HFF-Myc (cell line): Measurements from ENCODE around the gene AP5Z1.
A peak's percentile ranks its signal among the peaks of the same experiment; 100 is the strongest.

ENCODE experiments used
- DNase-seq: peaks from one replicate; pipeline ENCODE4 v3.0.0-alpha.2; 2011; ENCODE audit warnings: low read depth; ENCODE audit errors: extremely low read depth
- H3K4me3 ChIP-seq: replicated peaks from 2 replicates; pipeline ENCODE4 v1.5.1; 2011; ENCODE audit warnings: low read depth, mild to moderate bottlenecking, control low read depth, low read length
- TF ChIP-seq, protein P1 (sequence below): IDR thresholded peaks from 2 replicates; pipeline ENCODE4 v1.5.1; 2012; ENCODE audit warnings: mild to moderate bottlenecking, low read depth, low read length, control low read depth; ENCODE audit errors: missing control alignments

The AP5Z1 gene

DNA sequence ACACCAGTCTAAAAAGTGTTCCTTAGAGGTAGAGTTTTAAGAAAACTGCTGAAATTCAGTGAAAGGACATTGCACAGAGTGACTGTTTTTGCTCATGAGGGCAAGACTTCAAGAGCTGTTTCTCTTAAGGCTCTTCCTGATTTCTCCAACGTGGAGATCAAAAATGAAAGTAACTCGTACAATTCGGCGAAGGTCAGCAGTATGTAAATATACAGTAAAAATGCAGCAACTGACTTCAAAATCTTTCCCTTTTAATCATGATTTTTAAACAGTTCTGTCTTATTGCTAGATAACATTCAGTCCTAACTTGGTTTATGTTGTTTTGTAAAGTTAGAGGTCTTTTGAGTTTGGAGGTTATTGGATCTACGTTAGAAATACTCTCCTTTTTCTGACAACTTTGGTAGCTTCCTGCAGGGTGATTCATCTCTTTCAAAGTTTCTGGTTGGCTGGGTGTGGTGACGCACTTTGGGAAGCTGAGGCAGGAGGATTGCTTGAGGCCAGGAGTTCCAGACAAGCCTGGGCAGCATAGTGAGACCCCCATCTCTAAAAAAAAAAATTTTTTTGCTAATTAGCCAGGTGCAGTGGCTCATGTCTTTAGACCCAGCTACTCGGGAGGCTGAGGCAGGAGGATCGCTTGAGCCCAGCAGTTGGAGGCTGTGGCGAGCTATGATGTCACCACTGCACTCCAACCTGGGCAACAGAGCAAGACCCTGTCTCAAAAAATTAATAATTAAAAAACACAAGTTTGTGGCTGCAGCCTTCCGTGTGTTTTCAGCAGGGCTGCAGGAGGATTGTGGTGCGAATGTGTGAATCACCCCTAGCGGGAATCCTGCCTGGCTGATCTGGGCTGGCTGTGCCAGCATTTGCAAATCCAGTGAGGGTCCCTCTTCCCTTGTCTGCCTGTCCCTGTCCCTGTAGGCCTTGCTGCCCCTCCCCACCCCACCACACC lies 29.2 kb upstream of the AP5Z1 start:
- DNase-seq: peak; percentile 33
- peak overlapping the region; percentile 20 for H3K4me3 ChIP-seq
- TF ChIP-seq, protein P1, sequence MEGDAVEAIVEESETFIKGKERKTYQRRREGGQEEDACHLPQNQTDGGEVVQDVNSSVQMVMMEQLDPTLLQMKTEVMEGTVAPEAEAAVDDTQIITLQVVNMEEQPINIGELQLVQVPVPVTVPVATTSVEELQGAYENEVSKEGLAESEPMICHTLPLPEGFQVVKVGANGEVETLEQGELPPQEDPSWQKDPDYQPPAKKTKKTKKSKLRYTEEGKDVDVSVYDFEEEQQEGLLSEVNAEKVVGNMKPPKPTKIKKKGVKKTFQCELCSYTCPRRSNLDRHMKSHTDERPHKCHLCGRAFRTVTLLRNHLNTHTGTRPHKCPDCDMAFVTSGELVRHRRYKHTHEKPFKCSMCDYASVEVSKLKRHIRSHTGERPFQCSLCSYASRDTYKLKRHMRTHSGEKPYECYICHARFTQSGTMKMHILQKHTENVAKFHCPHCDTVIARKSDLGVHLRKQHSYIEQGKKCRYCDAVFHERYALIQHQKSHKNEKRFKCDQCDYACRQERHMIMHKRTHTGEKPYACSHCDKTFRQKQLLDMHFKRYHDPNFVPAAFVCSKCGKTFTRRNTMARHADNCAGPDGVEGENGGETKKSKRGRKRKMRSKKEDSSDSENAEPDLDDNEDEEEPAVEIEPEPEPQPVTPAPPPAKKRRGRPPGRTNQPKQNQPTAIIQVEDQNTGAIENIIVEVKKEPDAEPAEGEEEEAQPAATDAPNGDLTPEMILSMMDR: no peak

DNA sequence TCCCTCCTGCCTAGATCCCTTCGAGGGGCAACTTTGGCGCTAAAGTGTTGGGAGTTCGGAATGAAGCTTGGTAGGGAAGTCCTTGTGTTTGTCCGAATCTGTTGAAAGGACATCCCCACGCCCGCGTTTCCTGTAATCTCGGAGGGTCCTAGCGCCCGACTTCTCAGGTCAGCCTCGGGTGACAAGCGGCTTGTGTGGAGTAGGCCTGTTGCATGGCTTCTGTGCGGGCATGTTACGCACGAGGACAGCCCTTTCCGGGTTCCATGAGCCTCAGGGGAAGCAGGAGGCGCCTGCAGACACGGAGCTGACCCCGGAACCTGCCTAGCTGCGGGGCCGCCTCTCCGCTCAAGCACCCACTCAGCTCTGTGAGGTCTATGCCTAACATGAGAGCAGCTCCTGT lies 28.4 kb upstream of the AP5Z1 start:
- DNase-seq: no peak
- H3K4me3 ChIP-seq: no peak overlapping the region
- TF ChIP-seq, protein P1: no peak

DNA sequence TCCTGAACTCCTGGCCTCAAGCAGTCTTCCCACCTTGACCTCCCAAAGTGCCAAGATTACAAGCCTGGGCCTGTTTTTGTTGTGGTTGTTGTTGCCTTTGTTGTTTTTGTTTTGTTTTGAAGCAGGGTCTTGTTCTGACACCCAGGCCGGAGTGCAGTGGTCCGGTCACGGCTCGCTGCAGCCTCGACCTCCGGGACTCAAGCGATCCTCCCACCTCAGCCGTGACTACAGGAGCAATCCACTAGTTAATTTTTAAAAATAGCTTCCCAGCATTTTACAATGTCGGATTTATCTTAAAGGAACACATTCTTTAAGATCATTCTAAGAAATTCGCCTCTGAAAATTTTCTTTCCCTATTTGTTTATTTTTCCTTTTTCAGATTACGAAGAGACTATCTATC lies 27.7 kb upstream of the AP5Z1 start:
- no peak for DNase-seq
- TF ChIP-seq, protein P1: no peak
- no peak overlapping the region for H3K4me3 ChIP-seq

DNA sequence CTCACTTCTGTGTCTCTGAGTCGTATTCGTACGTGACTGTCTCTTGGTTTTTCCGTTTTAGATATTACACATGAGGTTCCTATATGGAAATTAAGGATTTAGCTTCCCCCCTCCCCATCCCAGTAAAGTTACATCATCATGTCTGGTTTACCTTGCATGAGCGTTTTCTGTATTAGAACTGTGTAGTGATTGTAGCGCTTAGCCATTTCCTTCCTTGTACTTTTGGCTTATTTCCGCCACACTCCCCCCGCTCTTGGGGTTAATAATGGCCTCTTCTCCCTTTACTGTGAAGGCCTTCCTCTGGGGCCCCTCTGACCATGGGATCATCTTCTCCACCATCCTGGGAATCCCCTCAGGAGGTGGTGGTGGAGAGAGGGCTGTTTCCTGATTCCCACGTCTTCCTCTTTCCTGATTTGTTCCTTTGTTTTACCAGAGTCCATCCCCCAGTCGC lies 27.2 kb upstream of the AP5Z1 start:
- TF ChIP-seq, protein P1: no peak
- no peak overlapping the region for H3K4me3 ChIP-seq
- DNase-seq: no peak

DNA sequence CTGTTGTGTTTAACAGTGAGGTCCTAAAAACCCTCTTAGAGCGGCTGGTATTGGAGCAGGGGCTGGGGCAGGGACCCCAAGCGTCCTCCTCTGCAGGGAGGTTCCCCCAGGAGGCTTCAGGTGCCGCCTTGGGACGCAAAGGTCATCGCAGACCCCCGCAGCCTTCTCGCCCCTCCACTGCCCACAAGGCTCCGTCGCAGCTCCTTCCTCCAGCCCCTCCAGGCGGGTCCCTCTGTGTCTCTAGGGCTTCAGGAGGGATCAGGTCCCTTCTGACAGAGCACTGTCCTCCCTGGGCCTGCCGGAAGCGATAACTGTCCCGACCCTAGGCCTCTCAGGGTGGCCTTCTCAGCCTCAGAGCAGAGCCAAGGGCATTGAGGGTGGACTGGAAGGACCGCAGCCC lies 26.1 kb upstream of the AP5Z1 start:
- no peak for DNase-seq
- TF ChIP-seq, protein P1: no peak
- no peak overlapping the region for H3K4me3 ChIP-seq

DNA sequence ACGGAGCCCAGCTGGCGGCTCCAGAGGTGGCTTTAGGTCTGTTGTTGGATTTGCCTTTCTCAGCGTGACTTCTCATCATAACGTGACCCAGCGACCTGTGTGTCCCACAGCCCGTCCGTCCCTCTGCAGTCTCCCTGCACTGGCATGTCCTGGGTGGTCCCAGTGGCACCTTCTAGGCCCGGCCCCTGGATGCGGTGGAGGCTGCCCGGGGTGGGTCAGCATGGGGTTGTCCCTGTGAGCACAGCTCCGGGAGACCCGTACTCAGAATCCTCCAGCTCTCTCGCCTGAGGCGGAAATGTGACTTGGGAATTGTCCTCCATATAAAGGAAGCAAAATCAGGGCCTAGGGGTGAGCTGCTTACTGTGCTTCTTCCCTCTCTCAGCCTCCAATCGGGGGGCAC lies 25.6 kb upstream of the AP5Z1 start:
- TF ChIP-seq, protein P1: no peak
- DNase-seq: no peak
- no peak overlapping the region for H3K4me3 ChIP-seq
